Measurements from ENCODE around the gene LUZP2.
"Not testable (repeated sequence)": the region's sequence is repeated elsewhere in the genome, so short reads cannot be mapped to it uniquely, and the experiment has no call there.

Gene LUZP2

DNA sequence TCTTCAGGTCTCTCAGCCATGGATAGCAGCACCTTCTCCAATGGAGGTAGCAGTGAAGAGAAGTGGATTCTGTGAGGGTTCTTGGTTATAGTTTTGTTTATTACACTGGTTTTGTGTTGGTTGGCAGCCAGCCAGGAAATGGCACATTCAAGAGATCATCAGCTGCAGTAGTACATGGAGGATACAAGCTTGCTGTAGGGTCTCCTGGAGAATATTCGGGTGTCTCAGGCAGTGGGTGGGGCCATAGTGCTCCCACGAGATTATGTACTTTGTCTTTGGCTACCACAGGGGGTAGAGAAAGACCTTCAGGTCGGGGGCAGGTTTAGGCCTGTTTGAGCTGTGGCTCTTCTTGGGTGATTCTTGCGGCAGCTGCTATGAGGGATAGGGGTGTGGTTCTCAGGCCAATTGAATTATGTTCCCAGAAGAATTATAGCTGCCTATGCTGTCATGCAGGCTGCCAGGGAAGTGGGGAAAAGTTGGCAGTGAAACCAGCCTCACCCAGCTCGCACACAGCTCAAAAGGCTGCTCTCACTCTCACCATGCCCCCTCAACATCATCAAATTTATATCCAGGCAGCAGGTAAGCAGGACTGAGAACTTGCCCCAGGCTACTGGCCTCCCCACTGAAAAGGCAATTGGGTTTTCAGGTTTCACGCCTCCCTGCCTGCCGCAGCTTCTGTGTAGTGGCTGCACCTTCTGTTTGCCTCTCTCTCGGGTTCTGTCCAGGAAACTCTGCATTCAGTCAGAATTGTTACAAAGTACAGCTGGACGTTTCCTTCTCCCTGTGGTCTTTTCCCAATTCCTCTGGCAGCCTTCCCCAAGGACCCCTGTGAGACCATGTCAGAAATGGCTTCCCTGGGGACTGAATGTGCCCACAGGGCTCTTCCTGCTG lies 435.5 kb downstream of the LUZP2 start:
- DNase-seq, result no peak

- no peak for DNase-seq
These were observed 438.0 kb downstream of the LUZP2 start for GRCh38 chr11:24934733-24935439.

GRCh38 chr11:24944891-24945290 lies 448.0 kb downstream of the LUZP2 start:
- DNase-seq, result no peak

GRCh38 chr11:24949406-24949805 lies 452.6 kb downstream of the LUZP2 start:
- no peak for DNase-seq

- no peak for DNase-seq
These were observed 467.0 kb downstream of the LUZP2 start for GRCh38 chr11:24963852-24964251.

DNA sequence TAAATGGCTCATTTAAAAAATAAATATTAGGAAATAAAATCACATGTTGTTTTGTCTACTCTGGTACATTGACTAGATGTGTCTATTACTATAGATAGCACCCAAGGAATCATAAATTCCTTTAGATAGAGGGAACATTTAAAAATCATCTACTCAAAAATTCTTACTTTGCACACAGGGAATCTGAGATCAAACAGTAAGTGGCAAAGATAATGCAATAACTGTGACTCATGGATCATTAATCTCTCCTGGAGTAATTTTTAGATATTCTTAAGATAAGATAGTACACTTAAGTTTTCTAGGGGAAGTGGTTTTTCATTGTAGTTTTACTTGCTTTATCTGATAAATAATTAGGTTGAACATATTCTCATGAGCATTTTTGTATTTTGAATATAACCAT lies 468.9 kb downstream of the LUZP2 start:
- DNase-seq, result no peak

- not testable (repeated sequence) for DNase-seq
These were observed 497.1 kb downstream of the LUZP2 start for GRCh38 chr11:24993903-24994302.

DNA sequence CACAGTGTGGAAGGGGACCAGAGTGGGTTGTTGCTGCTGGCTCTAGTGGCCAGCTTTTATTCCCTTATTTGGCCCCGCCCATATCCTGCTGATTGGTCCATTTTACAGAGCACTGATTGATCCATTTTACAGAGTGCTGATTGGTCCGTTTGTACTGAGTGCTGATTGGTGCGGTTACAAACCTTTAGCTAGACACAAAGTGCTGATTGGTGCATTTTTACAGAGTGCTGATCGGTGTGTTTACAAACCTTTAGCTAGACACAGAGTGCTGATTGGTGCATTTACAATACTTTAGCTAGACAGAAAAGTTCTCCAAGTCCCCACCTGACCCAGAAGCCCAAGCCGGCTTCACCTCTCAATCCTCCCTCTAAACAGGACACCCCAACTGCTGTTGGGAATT lies 503.1 kb downstream of the LUZP2 start:
- not testable (repeated sequence) for DNase-seq

GRCh38 chr11:25037431-25037830 lies 540.6 kb downstream of the LUZP2 start:
- no peak for DNase-seq

DNA sequence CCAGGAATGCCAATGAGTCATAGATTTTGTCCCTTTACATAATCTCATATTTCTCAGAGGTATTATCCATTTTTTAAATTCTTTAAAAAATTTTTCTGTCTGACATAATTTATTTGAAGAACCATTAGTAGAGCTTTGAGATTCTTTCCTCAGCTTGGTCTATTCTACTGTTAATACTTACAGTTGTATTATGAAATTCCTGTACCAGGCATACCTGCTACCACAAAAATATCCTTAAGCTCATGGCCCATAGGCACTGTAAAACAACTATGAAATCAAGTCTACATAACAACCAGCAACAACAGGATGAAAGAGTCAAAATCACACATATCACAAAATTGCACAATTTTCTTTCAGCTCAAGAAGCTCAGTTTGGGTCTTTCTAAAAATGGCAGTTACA lies 541.3 kb downstream of the LUZP2 start:
- no peak for DNase-seq

GRCh38 chr11:25039165-25039564 lies 542.3 kb downstream of the LUZP2 start:
- no peak for DNase-seq

GRCh38 chr11:25048632-25049031 lies 551.8 kb downstream of the LUZP2 start:
- no peak for DNase-seq

- no peak for DNase-seq
These were observed 556.0 kb downstream of the LUZP2 start for GRCh38 chr11:25052844-25053243.

DNA sequence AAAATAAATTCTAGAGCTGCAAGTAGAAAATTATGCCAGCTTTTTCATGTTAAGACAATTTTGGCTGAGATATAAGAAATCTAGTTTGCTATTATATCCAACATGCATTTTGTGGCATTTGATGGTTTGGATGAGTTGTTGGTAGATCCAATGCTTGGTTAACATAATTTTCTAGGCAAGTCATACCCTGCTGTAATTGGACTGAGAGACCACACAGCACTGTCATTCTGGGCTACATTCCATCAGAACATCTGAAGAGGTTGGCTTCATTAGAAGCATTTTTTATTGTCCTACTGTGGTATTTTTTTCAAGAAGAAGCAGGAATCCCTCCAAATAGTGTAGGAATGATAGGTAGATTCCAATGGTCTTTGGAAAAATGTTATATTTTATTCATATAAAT lies 561.0 kb downstream of the LUZP2 start:
- DNase-seq, result no peak

GRCh38 chr11:25065746-25066145 lies 568.9 kb downstream of the LUZP2 start:
- no peak for DNase-seq

GRCh38 chr11:25066706-25067105 lies 569.9 kb downstream of the LUZP2 start:
- DNase-seq, result no peak

DNA sequence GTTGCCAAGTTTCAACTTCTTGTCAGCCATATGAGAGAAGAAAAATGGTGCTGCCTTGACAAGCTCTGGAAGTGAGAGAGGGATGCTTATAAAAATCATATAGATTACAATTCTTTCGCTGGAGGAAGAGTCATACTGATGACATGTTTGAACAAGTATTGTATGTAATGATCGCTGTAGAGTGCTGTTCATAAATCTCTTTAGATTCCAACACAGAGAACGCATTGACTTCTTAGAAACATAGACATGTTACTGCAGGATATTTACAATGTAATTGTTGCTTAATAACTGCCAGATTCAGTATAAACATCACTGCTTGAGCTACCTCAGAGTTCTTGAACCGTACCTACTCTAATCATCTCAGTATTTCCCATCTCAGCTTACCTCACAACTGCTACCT lies 571.6 kb downstream of the LUZP2 start:
- DNase-seq, result no peak

DNA sequence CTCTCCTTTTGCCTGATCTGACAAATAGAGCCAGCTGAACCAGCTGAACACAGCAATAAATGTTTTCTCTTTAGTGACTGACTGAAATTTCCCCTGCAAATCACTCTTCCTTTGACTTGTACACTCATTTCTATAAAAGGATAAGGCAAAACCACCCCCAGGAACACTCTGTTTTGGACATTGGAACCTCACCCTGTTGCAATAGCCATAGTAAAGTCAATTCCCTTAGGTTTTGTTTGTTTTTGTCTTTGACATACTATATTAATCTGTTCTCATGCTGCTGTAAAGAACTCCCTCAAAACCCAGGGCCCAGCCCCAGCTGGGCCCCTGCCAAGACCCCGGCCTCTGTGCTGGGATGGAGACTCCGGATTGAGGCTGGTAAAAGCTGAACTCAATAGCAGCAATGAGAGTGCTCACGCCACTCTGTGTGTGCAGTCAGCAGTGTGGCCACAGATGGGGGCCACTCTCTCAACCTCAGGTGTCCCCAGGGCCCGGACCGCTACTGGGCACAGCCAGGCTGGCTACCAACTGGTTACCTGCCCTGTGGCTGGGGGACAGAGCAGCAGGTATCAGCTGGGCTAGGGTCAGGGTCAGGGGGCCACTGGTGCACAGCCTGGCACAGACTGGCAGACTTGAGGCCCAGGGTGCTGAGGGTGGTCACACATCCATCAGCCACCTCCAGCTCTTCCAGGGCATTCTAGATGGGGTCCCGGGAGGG lies 597.4 kb downstream of the LUZP2 start:
- DNase-seq, result no peak

DNA sequence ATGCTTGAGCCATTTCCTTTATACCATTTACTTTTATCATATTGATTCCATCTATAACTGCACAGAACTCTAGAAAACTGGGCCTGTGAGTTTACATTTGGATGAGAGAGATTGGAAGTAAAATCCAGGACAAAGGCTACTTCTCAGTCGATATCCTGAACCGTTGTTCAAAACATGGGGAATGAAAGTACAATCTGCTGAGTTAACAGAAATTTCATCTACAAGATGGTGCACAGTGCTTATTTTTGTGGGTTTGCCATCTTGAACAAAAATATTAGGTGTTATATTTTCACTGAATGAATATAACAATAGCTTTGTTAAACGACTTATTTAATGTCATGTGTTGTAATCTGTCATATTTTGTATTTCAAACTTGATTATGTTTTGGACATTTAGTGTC lies 622.6 kb downstream of the LUZP2 start:
- DNase-seq, result no peak

All from stimulated activated CD4-positive, alpha-beta T cell treated with anti-CD3 and anti-CD28 coated beads, Interleukin-4, amount 100 ng/mL, for 1 hour (primary cell).